Caco-2 (cell line): ENCODE data around the gene SNX33. TPM values are rescaled to one million over a fixed set of nuclear protein-coding genes. Genes with fewer than 3 reads are reported as not detected.

Source experiments
- BruUV-seq: library from RNA; stranded (reverse); fragments of 400-500 nt; replicated peaks from 2 replicates; lab custom pipeline; 2021; lab: Mats Ljungman, UMichigan
- CTCF ChIA-PET: fragments of 300-600 bp; sonication (Branson Sonifier 250); formaldehyde crosslinking; loops from one replicate; lab custom pipeline; 2022; ENCODE audit warnings: antibody characterized with exemption; lab: Charles Lee
- POLR2A ChIA-PET: fragments of 300-600 bp; sonication (Branson Sonifier 250); formaldehyde crosslinking; loops from one replicate; lab custom pipeline; 2022; ENCODE audit warnings: antibody characterized with exemption; lab: Charles Lee
- DNase-seq, 2 experiments: peaks; one replicate each; pipeline versions ENCODE4 v3.0.0 to v3.0.0-alpha.2; 2020 to 2022
- H3K27me3 ChIP-seq: replicated peaks from 2 replicates; pipeline ENCODE4 v1.6.0; 2011; ENCODE audit warnings: low read length; ENCODE audit not compliant: control insufficient read depth, insufficient read depth
- H3K36me3 ChIP-seq: 2 replicates; pipeline ENCODE4 v1.5.1; 2011; ENCODE audit warnings: low read length; ENCODE audit not compliant: control insufficient read depth, insufficient read depth
- H3K4me1 ChIP-seq: fragments of 250-450 bp; sonication (Bioruptor Pico); 2 replicates; pipeline ENCODE4 v1.5.1; 2020; ENCODE audit warnings: mild to moderate bottlenecking
- H3K4me3 ChIP-seq: 2 replicates; pipeline ENCODE4 v1.5.1; 2011; ENCODE audit warnings: low read depth, mild to moderate bottlenecking, control low read depth, low read length
- H3K9me3 ChIP-seq: fragments of 250-450 bp; sonication (Bioruptor Pico); 2 replicates; pipeline ENCODE4 v1.5.1; 2020; ENCODE audit warnings: mild to moderate bottlenecking, moderate library complexity
- H3K27ac Mint-ChIP-seq: one replicate; pipeline ENCODE4 v1.8.0; 2022; ENCODE audit warnings: mixed read lengths; ENCODE audit not compliant: unreplicated experiment
- H3K27me3 Mint-ChIP-seq: one replicate; pipeline ENCODE4 v1.8.0; 2022; ENCODE audit warnings: mixed read lengths; ENCODE audit not compliant: insufficient read depth, unreplicated experiment
- H3K36me3 Mint-ChIP-seq: one replicate; pipeline ENCODE4 v1.8.0; 2022; ENCODE audit warnings: mild to moderate bottlenecking, mixed read lengths; ENCODE audit not compliant: insufficient read depth, unreplicated experiment
- H3K4me1 Mint-ChIP-seq: one replicate; pipeline ENCODE4 v1.8.0; 2022; ENCODE audit warnings: low read depth, mixed read lengths; ENCODE audit not compliant: unreplicated experiment
- H3K4me3 Mint-ChIP-seq: one replicate; pipeline ENCODE4 v1.8.0; 2022; ENCODE audit warnings: mild to moderate bottlenecking, moderate library complexity, mixed read lengths; ENCODE audit not compliant: unreplicated experiment
- H3K9me3 Mint-ChIP-seq: one replicate; pipeline ENCODE4 v1.8.0; 2022; ENCODE audit warnings: mixed read lengths; ENCODE audit not compliant: unreplicated experiment
- CTCF ChIP-seq, 2 experiments: fragments of 200-600 bp in 1 of 2; IDR thresholded peaks; 1 replicate in 1 of 2; 2 replicates in 1 of 2; pipeline versions ENCODE4 v1.5.1 to v1.8.0; 2011 to 2022; ENCODE audit warnings: antibody characterized with exemption in 1 of 2, control low read depth in 1 of 2, inconsistent platforms in 1 of 2, low read depth in 1 of 2, low read length in 1 of 2, mild to moderate bottlenecking in 1 of 2, moderate library complexity in 1 of 2; ENCODE audit not compliant: insufficient read depth in 1 of 2, severe bottlenecking in 1 of 2, unreplicated experiment in 1 of 2
- intact Hi-C: fragments of 100-400 bp; cut with micrococcal nuclease; formaldehyde crosslinking; loops from one replicate; pipeline ENCODE4 v1.10.0; 2022; ENCODE audit not compliant: unreplicated experiment
- total RNA-seq: library from RNA; stranded (reverse); gene quantifications from 2 replicates; pipeline ENCODE4 v1.2.3, GENCODE V29; 2022

Gene SNX33
- total RNA-seq, 1 experiment from 2014 or later = 19.4 TPM

- Mint-ChIP-seq H3K4me3 (no peak overlapping the region), H3K27ac (no peak overlapping the region), H3K27me3 (no peaks in the 10 kb centered on the region), H3K4me1 (no peaks in the 10 kb centered on the region), H3K36me3 (peaks cover 17% of the 10 kb centered on the region), H3K9me3 (no peaks in the 10 kb centered on the region)
- H3K27me3 ChIP-seq = no peaks in the 10 kb centered on the region
- ChIA-PET CTCF (no interaction called here), POLR2A (no interaction called here)
- DNase-seq = no peak
- no peaks in the 10 kb centered on the region for H3K9me3 ChIP-seq
- intact Hi-C loops = no loop called here
- no peak for TF ChIP-seq CTCF (IDR thresholded peaks at IDR 0.05; ENCODE audit: insufficient read depth in 1 of 2, low read depth in 1 of 2, low read length in 1 of 2, severe bottlenecking in 1 of 2, unreplicated experiment in 1 of 2)
- no TSS peak for BruUV-seq
- no peak overlapping the region for H3K4me3 ChIP-seq
- peaks cover 1% of the 10 kb centered on the region; the same call in 1 of the 2 replicates for H3K36me3 ChIP-seq
- H3K4me1 ChIP-seq = no peaks in the 10 kb centered on the region
Observed at GRCh38 chr15:75616766-75617165, 30.9 kb upstream of the SNX33 start.

- Mint-ChIP-seq H3K27me3 (no peaks in the 10 kb centered on the region), H3K4me1 (no peaks in the 10 kb centered on the region), H3K4me3 (no peak overlapping the region), H3K9me3 (no peaks in the 10 kb centered on the region), H3K27ac (no peak overlapping the region), H3K36me3 (peaks cover 8% of the 10 kb centered on the region)
- CTCF ChIA-PET = no interaction called here
- Histone ChIP-seq H3K36me3 (peaks cover 1% of the 10 kb centered on the region; the same call in 1 of the 2 replicates), H3K4me3 (no peak overlapping the region), H3K4me1 (no peaks in the 10 kb centered on the region), H3K9me3 (no peaks in the 10 kb centered on the region), H3K27me3 (no peaks in the 10 kb centered on the region)
- no peak for TF ChIP-seq CTCF (IDR thresholded peaks at IDR 0.05; ENCODE audit: insufficient read depth in 1 of 2, low read depth in 1 of 2, low read length in 1 of 2, severe bottlenecking in 1 of 2, unreplicated experiment in 1 of 2)
- BruUV-seq = no TSS peak
- no peak for DNase-seq
- POLR2A ChIA-PET = no interaction called here
- intact Hi-C loops = no loop called here
Observed at GRCh38 chr15:75620058-75620820, 27.5 kb upstream of the SNX33 start.

- POLR2A ChIA-PET = no interaction called here
- H3K9me3 ChIP-seq = no peaks in the 10 kb centered on the region
- Mint-ChIP-seq H3K27me3 (no peaks in the 10 kb centered on the region), H3K9me3 (no peaks in the 10 kb centered on the region), H3K4me1 (no peaks in the 10 kb centered on the region), H3K4me3 (no peak overlapping the region), H3K36me3 (peaks cover 1% of the 10 kb centered on the region), H3K27ac (no peak overlapping the region)
- intact Hi-C loops = no loop called here
- H3K4me3 ChIP-seq = no peak overlapping the region
- H3K27me3 ChIP-seq = no peaks in the 10 kb centered on the region
- peaks cover 1% of the 10 kb centered on the region; the same call in 1 of the 2 replicates for H3K36me3 ChIP-seq
- CTCF ChIA-PET = no interaction called here
- H3K4me1 ChIP-seq = no peaks in the 10 kb centered on the region
- DNase-seq = no peak
- BruUV-seq = no TSS peak
- no peak for TF ChIP-seq CTCF (IDR thresholded peaks at IDR 0.05; ENCODE audit: insufficient read depth in 1 of 2, low read depth in 1 of 2, low read length in 1 of 2, severe bottlenecking in 1 of 2, unreplicated experiment in 1 of 2)
Observed at GRCh38 chr15:75620841-75621391, 26.8 kb upstream of the SNX33 start.
